ENCODE results near the gene SAP130. TPM values are rescaled to one million over a fixed set of nuclear protein-coding genes. Genes with fewer than 3 reads are reported as not detected.

Gene SAP130
- total RNA-seq, 1 experiment from 2014 or later, result 18.8 TPM

GRCh38 chr2:127953128-127953718 lies 74.6 kb downstream of the SAP130 start:
- H3K9me3 Mint-ChIP-seq (ENCODE audit: unreplicated experiment), result no peaks in the 10 kb centered on the region
- peaks cover 29% of the 10 kb centered on the region for H3K36me3 Mint-ChIP-seq (ENCODE audit: insufficient read depth, unreplicated experiment)
- no peak overlapping the region for H3K27ac Mint-ChIP-seq (ENCODE audit: low read depth, unreplicated experiment)
- no peaks in the 10 kb centered on the region for H3K4me1 Mint-ChIP-seq (ENCODE audit: insufficient read depth, unreplicated experiment)
- intact Hi-C loops (cut with micrococcal nuclease), result no loop called here
- BruUV-seq (replicated peaks), result no TSS peak
- no peak overlapping the region for H3K4me3 Mint-ChIP-seq (ENCODE audit: unreplicated experiment)
- no peak for TF ChIP-seq CTCF (IDR thresholded peaks at IDR 0.05; ENCODE audit: unreplicated experiment)
- ChIA-PET POLR2A (no interaction called here), CTCF (interaction anchor here (0.7 to 0.9 kb wide), 2 partner anchors 110 to 1161 kb away, joined by 3 read pairs; no protein-coding TSS in a partner anchor)
- H3K27me3 Mint-ChIP-seq (ENCODE audit: insufficient read depth, unreplicated experiment), result no peaks in the 10 kb centered on the region
- DNase-seq (ENCODE audit: unreplicated experiment), result no peak

GRCh38 chr2:127951026-127951425 lies 76.8 kb downstream of the SAP130 start:
- Mint-ChIP-seq H3K4me1 (ENCODE audit: insufficient read depth, unreplicated experiment) (no peaks in the 10 kb centered on the region), H3K4me3 (ENCODE audit: unreplicated experiment) (no peak overlapping the region), H3K27ac (ENCODE audit: low read depth, unreplicated experiment) (no peak overlapping the region), H3K9me3 (ENCODE audit: unreplicated experiment) (no peaks in the 10 kb centered on the region), H3K36me3 (ENCODE audit: insufficient read depth, unreplicated experiment) (peaks cover 43% of the 10 kb centered on the region), H3K27me3 (ENCODE audit: insufficient read depth, unreplicated experiment) (no peaks in the 10 kb centered on the region)
- BruUV-seq (replicated peaks), result no TSS peak
- no peak for DNase-seq (ENCODE audit: unreplicated experiment)
- intact Hi-C loops (cut with micrococcal nuclease), result no loop called here
- CTCF ChIA-PET, result no interaction called here
- no peak for TF ChIP-seq CTCF (IDR thresholded peaks at IDR 0.05; ENCODE audit: unreplicated experiment)
- POLR2A ChIA-PET, result no interaction called here

GRCh38 chr2:127950264-127950663 lies 77.6 kb downstream of the SAP130 start:
- H3K4me1 Mint-ChIP-seq (ENCODE audit: insufficient read depth, unreplicated experiment), result no peaks in the 10 kb centered on the region
- no peaks in the 10 kb centered on the region for H3K9me3 Mint-ChIP-seq (ENCODE audit: unreplicated experiment)
- no peak for TF ChIP-seq CTCF (IDR thresholded peaks at IDR 0.05; ENCODE audit: unreplicated experiment)
- POLR2A ChIA-PET, result no interaction called here
- no TSS peak for BruUV-seq (replicated peaks)
- no peaks in the 10 kb centered on the region for H3K27me3 Mint-ChIP-seq (ENCODE audit: insufficient read depth, unreplicated experiment)
- intact Hi-C loops (cut with micrococcal nuclease), result no loop called here
- H3K27ac Mint-ChIP-seq (ENCODE audit: low read depth, unreplicated experiment), result no peak overlapping the region
- H3K4me3 Mint-ChIP-seq (ENCODE audit: unreplicated experiment), result no peak overlapping the region
- DNase-seq (ENCODE audit: unreplicated experiment), result no peak
- CTCF ChIA-PET, result interaction anchor here (0.6 kb wide), 1 partner anchor 34 kb away, joined by 3 read pairs; no protein-coding TSS in a partner anchor
- H3K36me3 Mint-ChIP-seq (ENCODE audit: insufficient read depth, unreplicated experiment), result peaks cover 51% of the 10 kb centered on the region

GRCh38 chr2:127945281-127945680 lies 82.6 kb downstream of the SAP130 start:
- intact Hi-C loops (cut with micrococcal nuclease), result no loop called here

More at GRCh38 chr2:127945281-127945680, 82.6 kb downstream of the SAP130 start:
- H3K9me3 Mint-ChIP-seq (ENCODE audit: unreplicated experiment), result no peaks in the 10 kb centered on the region
- BruUV-seq (replicated peaks), result no TSS peak
- no peaks in the 10 kb centered on the region for H3K27me3 Mint-ChIP-seq (ENCODE audit: insufficient read depth, unreplicated experiment)
- H3K27ac Mint-ChIP-seq (ENCODE audit: low read depth, unreplicated experiment), result no peak overlapping the region
- no peaks in the 10 kb centered on the region for H3K4me1 Mint-ChIP-seq (ENCODE audit: insufficient read depth, unreplicated experiment)
- ChIA-PET CTCF (interaction anchor here (0.6 kb wide), 2 partner anchors 88 to 329 kb away, joined by 3 read pairs; no protein-coding TSS in a partner anchor), POLR2A (interaction anchor here (0.7 kb wide), 1 partner anchor 9 kb away, joined by 3 read pairs; no protein-coding TSS in a partner anchor)
- H3K36me3 Mint-ChIP-seq (ENCODE audit: insufficient read depth, unreplicated experiment), result peaks cover 88% of the 10 kb centered on the region
- no peak overlapping the region for H3K4me3 Mint-ChIP-seq (ENCODE audit: unreplicated experiment)
- no peak for TF ChIP-seq CTCF (IDR thresholded peaks at IDR 0.05; ENCODE audit: unreplicated experiment)
- DNase-seq (ENCODE audit: unreplicated experiment), result no peak

Data from MCF 10A (cell line).